PFSK-1 (cell line): ENCODE data around the gene LRRC8B.

Source experiments
- FOXP2 ChIP-seq: optimal IDR thresholded peaks from 2 replicates; pipeline ENCODE3; 2011; ENCODE audit warnings: borderline replicate concordance, control low read depth, inconsistent platforms; ENCODE audit not compliant: insufficient read depth; ENCODE audit errors: extremely low read length, extremely low read depth
- POLR2AphosphoS5 ChIP-seq: IDR thresholded peaks from 2 replicates; pipeline ENCODE4 v1.6.1; 2012; ENCODE audit warnings: low read depth, mild to moderate bottlenecking, control low read depth, low read length, moderate library complexity
- REST ChIP-seq, 2 experiments: IDR thresholded peaks; 2 replicates each; pipeline versions ENCODE4 v1.6.1 to v1.8.0; 2011 to 2012; ENCODE audit warnings: low read depth in 2 of 2, low read length in 2 of 2, control low read depth in 1 of 2, inconsistent platforms in 1 of 2, mild to moderate bottlenecking in 1 of 2, moderate library complexity in 1 of 2; ENCODE audit not compliant: insufficient read depth in 1 of 2
- SIN3A ChIP-seq: IDR thresholded peaks from 2 replicates; pipeline ENCODE4 v1.6.1; 2012; ENCODE audit warnings: mild to moderate bottlenecking, low read length, moderate library complexity, borderline replicate concordance; ENCODE audit not compliant: insufficient read depth
- TAF1 ChIP-seq: IDR thresholded peaks from 2 replicates; pipeline ENCODE4 v1.6.1; 2012; ENCODE audit warnings: low read length, control low read depth, borderline replicate concordance; ENCODE audit not compliant: insufficient read depth

The LRRC8B gene

GRCh38 chr1:89599332-89599630, 74.7 kb downstream of the LRRC8B start:
- no peak for TF ChIP-seq REST (IDR thresholded peaks at IDR 0.05; ENCODE audit: insufficient read depth in 1 of 2, low read depth in 2 of 2, low read length in 2 of 2)
- no peak for TF ChIP-seq POLR2AphosphoS5
- no peak for TF ChIP-seq FOXP2
- TF ChIP-seq TAF1, result no peak
- TF ChIP-seq SIN3A, result no peak

DNA sequence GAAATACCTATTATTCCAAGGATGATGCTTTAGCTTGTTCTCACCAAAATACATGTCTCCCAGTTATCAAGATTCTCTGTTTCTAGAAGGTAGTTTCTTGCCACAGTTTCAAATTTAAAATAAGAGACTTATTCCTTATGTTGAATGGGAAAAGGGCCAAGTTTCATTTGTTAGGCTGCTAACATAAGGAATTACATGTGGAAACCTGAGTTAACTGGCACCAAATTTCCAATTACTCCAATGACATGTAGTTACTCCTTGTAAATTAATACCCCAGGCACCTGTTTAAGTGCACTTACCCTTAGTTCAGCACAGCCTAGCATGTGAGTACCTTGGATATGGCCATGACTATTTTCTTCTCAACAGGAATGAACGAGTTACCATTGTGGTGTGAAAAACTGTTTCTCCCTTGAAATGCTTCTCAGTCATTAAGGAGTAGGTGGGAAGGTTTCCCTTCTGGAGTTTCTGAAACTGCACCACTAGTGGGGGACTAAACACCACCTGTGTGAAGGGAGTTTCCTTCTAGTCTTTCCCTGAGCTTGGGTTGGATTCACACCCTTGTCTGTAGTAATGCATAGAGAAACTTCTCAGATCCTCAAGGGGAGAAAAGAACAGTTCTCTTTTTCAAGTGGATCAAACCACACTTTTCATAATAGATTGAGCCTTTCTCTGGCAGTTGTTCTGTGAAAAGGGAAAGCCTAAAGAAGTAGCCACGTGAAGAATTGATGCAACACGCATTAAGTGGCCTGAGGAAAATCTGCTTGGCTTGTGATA, 76.0 kb downstream of the LRRC8B start:
- TF ChIP-seq TAF1, result no peak

GRCh38 chr1:89602871-89603404, 78.3 kb downstream of the LRRC8B start:
- TF ChIP-seq SIN3A (no peak), POLR2AphosphoS5 (no peak)

DNA sequence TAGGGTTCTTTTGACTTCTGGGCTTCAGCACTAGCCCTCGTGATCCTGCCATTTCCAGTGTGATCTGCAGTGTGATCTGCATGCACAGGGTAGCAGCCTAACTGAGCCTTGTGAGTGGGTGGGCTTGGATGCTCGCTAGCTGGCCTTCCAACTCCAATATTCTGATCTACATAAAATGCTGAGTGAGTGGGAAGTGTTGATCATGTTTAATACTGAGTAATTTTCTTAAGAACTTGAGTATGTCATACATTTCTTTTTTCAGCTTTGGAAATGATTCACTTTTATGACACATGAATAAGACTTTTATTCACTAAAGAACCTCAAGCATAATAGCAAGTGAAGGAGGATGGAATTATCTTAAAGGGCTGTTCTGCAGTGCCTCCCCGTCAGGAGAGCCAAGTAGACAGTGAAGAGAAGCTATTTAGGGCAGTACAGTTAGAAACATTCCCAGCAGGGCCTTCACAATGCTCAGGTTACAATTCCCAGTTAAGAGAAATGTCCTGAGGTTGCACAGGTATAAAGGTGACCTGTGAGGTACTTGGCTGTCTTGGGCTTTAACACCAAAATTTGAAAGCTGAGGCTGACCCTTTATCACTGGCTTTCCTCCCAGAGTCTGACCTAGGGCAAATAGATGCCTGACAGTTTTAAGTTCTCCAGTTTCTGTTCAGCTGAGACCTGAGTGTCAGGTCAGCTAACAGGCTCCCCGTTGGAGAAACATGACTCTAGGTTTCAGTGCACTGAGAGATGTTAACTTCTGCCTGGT, 79.2 kb downstream of the LRRC8B start:
- TF ChIP-seq SIN3A (no peak), POLR2AphosphoS5 (no peak), REST (IDR thresholded peaks at IDR 0.05; ENCODE audit: insufficient read depth in 1 of 2, low read depth in 2 of 2, low read length in 2 of 2) (no peak), FOXP2 (no peak), TAF1 (no peak)

GRCh38 chr1:89604414-89604735, 79.7 kb downstream of the LRRC8B start:
- TF ChIP-seq REST (IDR thresholded peaks at IDR 0.05; ENCODE audit: insufficient read depth in 1 of 2, low read depth in 2 of 2, low read length in 2 of 2) (no peak), SIN3A (no peak), TAF1 (no peak), POLR2AphosphoS5 (no peak), FOXP2 (no peak)

DNA sequence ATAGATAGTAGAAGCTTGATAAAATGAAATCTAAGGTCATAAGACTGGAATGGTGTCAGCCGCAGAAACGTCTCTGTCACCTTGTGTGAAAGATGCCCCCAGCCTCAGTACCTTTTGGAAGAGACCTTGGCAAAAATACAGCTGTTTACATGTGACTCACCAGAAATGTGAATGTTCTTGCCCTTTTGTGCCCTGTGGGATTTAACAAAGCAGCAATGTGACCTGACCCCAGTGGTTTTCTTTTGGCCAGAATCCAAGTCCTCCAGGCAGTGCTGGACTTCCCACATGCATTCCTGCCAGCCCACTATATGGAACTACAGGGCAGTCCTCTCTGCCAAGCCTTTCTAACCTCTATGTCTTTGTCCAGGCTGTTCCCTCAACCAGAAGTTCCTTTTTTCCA, 81.1 kb downstream of the LRRC8B start:
- TF ChIP-seq TAF1 (no peak), POLR2AphosphoS5 (no peak), SIN3A (no peak), REST (IDR thresholded peaks at IDR 0.05; ENCODE audit: insufficient read depth in 1 of 2, low read depth in 2 of 2, low read length in 2 of 2) (no peak), FOXP2 (no peak)
